Measurements from ENCODE around the gene PPP1R8. TPM values are rescaled to one million over a fixed set of nuclear protein-coding genes. Genes with fewer than 3 reads are reported as not detected.

Gene PPP1R8
- total and polyA plus RNA-seq, 9 of the 15 experiments (the other 6 are each of a cell fraction or from before 2014, with no cell fraction given), result 16.2 to 107 (median 75.3) TPM

DNA sequence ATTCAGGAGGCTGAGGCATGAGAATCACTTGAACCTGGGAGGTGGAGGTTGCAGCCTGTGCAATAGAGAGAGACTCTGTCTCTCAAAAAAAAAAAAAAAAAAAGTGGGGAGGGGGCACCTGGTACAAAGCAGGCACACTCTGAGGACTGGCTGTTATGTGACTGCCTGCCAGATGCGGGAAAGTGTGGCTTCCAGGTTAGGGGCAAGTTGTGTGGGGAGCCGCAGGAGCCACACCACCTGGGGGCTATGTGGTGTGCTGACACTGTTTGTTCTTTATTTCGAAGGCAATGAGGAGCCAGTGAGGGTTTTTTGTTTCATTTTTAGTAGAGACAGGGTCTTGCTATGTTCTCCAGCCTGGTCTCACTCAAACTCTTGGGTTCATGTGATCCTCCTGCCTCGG lies 47.5 kb downstream of the PPP1R8 start:
- ChIA-PET CTCF (ENCODE audit: low intra/inter-chr PET ratio) (interaction anchor here (0.7 kb wide), 1 partner anchor 211 kb away, joined by 3 read pairs; no protein-coding TSS in a partner anchor), POLR2A (interaction anchor here (3.0 kb wide), 1 partner anchor 9 kb away, joined by 16 read pairs; no protein-coding TSS in a partner anchor)
- no peaks in the 10 kb centered on the region; the same call in 2 of the 3 replicates for H3K79me2 ChIP-seq (ENCODE audit: control insufficient read depth, insufficient read depth, low read length)
- ATAC-seq (no peak), FAIRE-seq (no peak), DNase-seq (ENCODE audit: extremely low read depth in 1 of 4, low spot score in 3 of 4) (no peak)
- H3K36me3 ChIP-seq (ENCODE audit: control insufficient read depth, insufficient read depth, low read length), result peaks cover 5% of the 10 kb centered on the region; the same call in 2 of the 3 replicates
- no peak overlapping the region for H2AFZ ChIP-seq (ENCODE audit: low read depth, low read length)
- no peaks in the 10 kb centered on the region; the same call in 1 of the 2 replicates for H4K20me1 ChIP-seq (replicated peaks; ENCODE audit: control insufficient read depth, insufficient read depth, low read length)
- peaks cover 2 to 37% of the 10 kb centered on the region in 2 experiments; a peak in 3 of 5 replicates for H3K4me1 ChIP-seq (replicated peaks in 1 of 2; ENCODE audit: control insufficient read depth in 2 of 2, insufficient read depth in 2 of 2, low read length in 2 of 2)
- H3K4me2 ChIP-seq (ENCODE audit: insufficient read depth, low read length), result no peak overlapping the region
- 73% methylated on average over 4 of the region's 4 CpGs for WGBS (ENCODE audit: insufficient coverage, low coverage, missing lambda C conversion rate)
- TF ChIP-seq HDAC2 (IDR thresholded peaks at IDR 0.05) (no peak), SLC30A9 (CRISPR knock-in tag; IDR thresholded peaks at IDR 0.05) (no peak), TCF7L2 (IDR thresholded peaks at IDR 0.05; ENCODE audit: low read depth, low read length) (no peak)
- TF ChIP-seq, protein P1, sequence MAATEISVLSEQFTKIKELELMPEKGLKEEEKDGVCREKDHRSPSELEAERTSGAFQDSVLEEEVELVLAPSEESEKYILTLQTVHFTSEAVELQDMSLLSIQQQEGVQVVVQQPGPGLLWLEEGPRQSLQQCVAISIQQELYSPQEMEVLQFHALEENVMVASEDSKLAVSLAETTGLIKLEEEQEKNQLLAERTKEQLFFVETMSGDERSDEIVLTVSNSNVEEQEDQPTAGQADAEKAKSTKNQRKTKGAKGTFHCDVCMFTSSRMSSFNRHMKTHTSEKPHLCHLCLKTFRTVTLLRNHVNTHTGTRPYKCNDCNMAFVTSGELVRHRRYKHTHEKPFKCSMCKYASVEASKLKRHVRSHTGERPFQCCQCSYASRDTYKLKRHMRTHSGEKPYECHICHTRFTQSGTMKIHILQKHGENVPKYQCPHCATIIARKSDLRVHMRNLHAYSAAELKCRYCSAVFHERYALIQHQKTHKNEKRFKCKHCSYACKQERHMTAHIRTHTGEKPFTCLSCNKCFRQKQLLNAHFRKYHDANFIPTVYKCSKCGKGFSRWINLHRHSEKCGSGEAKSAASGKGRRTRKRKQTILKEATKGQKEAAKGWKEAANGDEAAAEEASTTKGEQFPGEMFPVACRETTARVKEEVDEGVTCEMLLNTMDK (IDR thresholded peaks at IDR 0.05; ENCODE audit: borderline replicate concordance, insufficient read depth, low read depth, low read length, poor library complexity, severe bottlenecking), result peak; percentile 2
- intact Hi-C loops (cut with micrococcal nuclease) (no loop called here), in situ Hi-C loops (cut with MboI) (no loop called here)
- H3K27ac ChIP-seq (ENCODE audit: extremely low read depth, low read depth, low read length), result no peak overlapping the region
- H3K4me3 ChIP-seq, result no peak overlapping the region
- no peaks in the 10 kb centered on the region for H3K9me3 ChIP-seq (replicated peaks; ENCODE audit: control insufficient read depth, insufficient read depth, low read depth, low read length)
- no peaks in the 10 kb centered on the region for H3K27me3 ChIP-seq (ENCODE audit: control insufficient read depth in 2 of 2, insufficient read depth in 2 of 2, low read length in 2 of 2)
- no TSS peak for BruUV-seq (replicated peaks)
- H3K9me1 ChIP-seq (ENCODE audit: control insufficient read depth, insufficient read depth, low read length), result no peaks in the 10 kb centered on the region
- no peak overlapping the region for H3K9ac ChIP-seq (ENCODE audit: insufficient read depth in 1 of 2, low read depth in 2 of 2, low read length in 2 of 2)

All from K562 (cell line).